GM19328 (cell line): ENCODE results near the gene CRAT.

Experiments used
- ATAC-seq: cut with Tn5 transposase; IDR thresholded peaks from one replicate; pipeline ENCODE4 v1.9.1; 2021; ENCODE audit warnings: mild to moderate bottlenecking, moderate library complexity; ENCODE audit not compliant: unreplicated experiment

The CRAT gene

DNA sequence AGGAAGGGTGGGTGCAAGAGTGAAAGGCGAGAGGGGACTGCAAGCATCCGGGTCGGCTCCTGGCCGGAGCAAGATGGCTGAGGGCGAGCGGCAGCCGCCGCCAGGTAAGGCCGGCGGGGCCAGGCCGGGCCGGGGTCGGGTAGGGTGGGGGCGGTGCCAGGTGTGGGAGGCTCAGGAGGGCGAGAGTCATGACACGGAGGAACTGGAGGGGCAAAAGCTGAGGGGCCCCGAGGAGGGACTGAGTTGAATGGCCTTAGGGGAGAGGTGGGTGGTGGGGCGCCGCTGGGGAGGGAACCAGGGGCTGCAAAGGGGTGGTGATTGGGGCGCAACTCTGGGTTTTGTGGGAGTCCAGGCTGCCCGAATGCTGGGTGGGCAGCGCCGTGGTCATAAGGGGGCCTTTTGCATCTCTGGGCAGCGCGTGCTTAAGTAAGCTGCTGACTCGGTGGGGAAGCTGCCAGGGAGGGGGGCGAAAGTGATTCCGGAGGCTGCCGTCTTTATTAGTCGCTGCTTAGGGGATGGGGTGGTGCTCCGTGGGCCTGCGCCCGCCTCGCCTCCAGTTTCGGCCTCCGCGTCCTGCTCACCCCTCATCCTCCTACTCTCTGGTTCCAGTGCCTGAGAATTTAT lies 1.0 kb upstream of the CRAT start:
- ATAC-seq, result peak; percentile 6

- ATAC-seq, result no peak
Measured at GRCh38 chr9:129109952-129110739, 447 bp downstream of the CRAT start.

- no peak for ATAC-seq
Measured at GRCh38 chr9:129109537-129109903, 1.1 kb downstream of the CRAT start.

GRCh38 chr9:129108805-129109536 lies 1.6 kb downstream of the CRAT start:
- no peak for ATAC-seq

GRCh38 chr9:129108083-129108804 lies 2.3 kb downstream of the CRAT start:
- no peak for ATAC-seq

GRCh38 chr9:129107651-129108050 lies 2.9 kb downstream of the CRAT start:
- ATAC-seq, result no peak

DNA sequence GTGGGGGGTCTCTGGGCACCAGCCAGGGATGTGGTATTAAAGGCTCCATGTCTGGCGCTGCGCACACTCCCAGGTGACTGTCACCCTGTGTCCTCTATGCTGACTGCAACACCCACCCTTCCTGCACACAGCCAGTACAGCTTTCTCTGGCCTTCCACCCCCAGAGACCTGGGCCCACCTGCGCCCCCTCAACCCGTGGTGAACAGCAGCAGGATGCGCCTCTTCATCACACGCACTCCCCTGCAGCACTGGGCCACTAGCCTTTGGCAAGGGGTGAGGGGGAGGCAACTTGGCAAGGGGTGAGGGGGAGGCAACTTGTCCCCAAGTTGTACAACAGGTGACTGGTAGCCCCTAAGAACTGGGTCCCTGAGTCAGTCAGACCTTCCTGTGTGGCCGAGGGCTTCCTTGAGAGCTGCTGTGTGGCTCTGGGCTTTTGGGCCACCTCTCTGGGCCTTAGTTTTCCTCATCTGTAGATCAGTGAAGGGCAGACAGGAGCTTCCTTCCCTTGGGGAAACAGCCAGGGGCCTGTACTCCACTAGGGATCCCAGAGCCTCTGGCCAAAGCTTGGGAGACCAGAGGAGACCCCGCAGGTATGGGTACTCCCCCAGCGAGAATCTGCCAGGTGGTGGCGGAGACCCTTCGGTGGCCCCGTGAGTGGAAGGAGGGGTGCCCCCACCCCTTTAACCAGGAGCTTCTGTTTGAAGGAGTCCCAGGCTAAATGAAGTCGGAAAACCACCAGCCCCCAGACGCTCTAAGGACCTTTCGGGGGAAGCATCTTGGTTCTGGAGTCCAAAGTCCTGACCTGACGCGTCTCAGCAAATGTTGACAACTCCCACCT lies 4.5 kb downstream of the CRAT start:
- no peak for ATAC-seq

- ATAC-seq, result no peak
Measured at GRCh38 chr9:129104051-129104450, 6.5 kb downstream of the CRAT start.

DNA sequence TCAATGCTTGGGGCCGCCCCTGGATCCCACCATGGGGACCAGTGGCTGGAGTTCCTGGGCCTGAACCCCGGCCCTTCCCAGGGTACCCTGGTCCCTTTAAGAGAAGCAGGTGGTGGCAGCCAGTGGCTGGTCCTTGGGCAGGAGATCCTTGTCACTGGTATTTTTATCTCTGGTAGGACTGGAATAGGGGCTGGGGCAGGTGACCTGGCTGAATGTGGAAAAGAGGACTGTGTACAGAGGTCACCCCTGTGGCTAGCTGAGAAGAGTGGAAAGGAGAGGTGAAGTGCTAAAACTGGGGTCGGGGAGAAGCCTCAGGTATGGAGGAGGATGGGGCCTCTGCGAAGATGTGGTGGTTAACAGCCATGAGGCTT lies 7.0 kb downstream of the CRAT start:
- no peak for ATAC-seq

GRCh38 chr9:129102791-129103594 lies 7.6 kb downstream of the CRAT start:
- no peak for ATAC-seq

DNA sequence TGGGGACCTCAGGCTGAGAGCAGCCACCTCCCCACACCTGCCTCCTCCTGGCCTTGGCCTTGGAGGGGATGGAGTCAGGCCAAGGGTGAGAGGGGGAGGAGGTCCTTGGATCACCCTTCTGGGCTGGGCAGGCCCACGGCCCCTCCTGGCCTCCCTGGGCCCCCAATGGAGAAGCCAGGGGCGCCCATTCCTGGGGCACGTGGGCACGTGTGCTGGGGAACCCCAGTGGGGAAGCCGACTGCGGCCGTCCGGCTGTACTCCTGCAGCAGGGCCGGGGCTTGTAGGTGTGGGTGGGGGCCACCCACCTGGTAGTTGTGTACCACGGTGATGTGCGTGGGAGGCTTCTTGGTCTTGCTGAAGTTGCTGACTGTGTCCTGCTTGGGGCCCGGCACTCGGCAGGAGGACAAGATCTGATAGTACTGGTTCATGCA lies 8.5 kb downstream of the CRAT start:
- no peak for ATAC-seq

- ATAC-seq, result no peak
Measured at GRCh38 chr9:129101279-129101678, 9.3 kb downstream of the CRAT start.

DNA sequence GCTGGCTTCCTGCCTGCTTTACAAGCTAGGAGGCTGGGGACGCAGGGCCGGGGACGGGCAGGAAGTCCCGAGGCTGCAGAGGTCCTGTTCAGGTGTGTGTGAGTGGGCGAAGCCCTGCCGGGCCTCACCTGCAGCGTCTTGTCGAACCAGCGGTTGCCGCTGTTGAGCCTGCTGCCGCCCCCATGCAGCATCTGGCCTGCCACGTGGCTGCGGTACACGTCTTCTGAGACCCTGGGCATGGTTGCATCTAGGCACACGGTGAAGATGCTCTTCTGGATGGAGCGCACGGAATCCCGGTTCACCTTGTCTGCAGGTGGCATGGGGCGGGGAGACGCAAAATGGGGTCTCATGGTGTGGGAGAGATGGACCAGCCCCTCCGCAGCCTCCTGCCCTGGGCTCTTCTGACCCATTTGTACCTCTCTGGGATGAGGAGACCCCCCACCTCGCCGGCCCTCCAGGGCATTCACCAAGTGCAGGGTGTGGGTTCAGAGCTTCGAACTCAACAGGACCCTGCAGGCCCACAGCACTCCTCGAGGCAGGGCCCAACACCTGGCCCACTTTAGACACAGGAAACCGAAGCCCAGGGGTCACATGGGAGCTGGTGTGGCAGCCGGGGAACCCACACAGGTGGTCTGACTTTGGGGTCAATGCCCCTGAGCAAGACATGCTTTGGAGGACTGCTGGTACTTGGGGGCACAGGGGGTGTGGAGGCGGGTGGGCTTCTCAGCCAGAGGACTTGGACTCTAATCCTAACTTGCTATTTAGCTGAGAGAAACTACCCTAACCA lies 10.0 kb downstream of the CRAT start:
- ATAC-seq, result no peak

- ATAC-seq, result no peak
Measured at GRCh38 chr9:129098328-129098727, 12.3 kb downstream of the CRAT start.

- no peak for ATAC-seq
Measured at GRCh38 chr9:129097671-129098306, 12.8 kb downstream of the CRAT start.

GRCh38 chr9:129095908-129096307 lies 14.7 kb downstream of the CRAT start:
- no peak for ATAC-seq

- ATAC-seq, result no peak
Measured at GRCh38 chr9:129095170-129095667, 15.4 kb downstream of the CRAT start.
